ENCODE data around the gene UNC13B.
"Not testable (repeated sequence)": the region's sequence is repeated elsewhere in the genome, so short reads cannot be mapped to it uniquely, and the experiment has no call there.

Gene UNC13B

DNA sequence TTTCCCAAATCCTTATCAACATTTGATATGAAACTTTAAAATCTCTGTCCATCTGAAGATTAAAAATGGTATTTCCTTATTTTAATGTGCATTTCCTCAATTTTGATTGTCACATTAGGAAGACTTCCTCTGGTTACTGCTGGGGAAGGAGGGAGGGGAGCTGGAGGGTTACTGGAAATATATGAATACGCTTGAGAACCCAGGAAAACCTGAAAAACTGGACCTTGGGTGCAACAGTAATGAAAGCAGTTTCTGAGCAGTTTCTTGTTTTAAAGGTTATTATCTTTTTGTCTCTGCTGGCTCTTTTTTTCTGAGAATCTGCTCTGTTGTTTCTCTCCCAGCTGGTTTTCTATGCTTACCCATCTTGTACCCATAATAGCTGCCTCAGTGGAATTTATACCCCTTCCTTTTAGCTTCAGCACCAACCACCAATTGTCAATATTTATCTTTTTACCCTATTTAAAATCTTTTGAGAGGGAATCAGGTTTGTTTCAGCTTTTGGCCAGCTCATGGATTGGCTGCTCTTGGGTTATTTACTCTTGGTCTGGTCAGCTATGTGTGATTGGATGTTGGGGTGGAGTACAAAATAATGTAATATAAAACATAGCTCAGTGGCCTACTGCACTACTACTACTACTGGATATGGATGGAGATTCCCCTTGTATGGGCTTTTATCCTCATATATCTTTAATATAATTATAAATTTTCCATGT lies 67.4 kb downstream of the UNC13B start:
- no peak for DNase-seq

DNA sequence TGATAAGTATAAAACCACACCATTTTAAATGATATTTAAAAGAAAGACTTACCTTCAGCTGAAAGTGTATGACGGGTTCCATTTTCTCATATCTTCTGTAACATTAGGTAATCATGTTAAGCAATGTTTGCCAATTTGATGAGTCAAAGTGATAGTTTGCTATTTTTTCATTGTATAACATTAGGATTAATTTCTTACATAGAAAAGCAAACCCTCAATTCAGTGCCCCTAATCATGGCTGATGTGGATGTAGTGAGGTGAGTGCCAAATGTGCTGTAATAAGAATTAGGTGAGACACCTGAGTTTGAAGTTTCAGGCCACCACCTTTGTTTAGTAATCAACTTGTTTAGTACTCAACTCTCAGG lies 68.0 kb downstream of the UNC13B start:
- DNase-seq = no peak

DNA sequence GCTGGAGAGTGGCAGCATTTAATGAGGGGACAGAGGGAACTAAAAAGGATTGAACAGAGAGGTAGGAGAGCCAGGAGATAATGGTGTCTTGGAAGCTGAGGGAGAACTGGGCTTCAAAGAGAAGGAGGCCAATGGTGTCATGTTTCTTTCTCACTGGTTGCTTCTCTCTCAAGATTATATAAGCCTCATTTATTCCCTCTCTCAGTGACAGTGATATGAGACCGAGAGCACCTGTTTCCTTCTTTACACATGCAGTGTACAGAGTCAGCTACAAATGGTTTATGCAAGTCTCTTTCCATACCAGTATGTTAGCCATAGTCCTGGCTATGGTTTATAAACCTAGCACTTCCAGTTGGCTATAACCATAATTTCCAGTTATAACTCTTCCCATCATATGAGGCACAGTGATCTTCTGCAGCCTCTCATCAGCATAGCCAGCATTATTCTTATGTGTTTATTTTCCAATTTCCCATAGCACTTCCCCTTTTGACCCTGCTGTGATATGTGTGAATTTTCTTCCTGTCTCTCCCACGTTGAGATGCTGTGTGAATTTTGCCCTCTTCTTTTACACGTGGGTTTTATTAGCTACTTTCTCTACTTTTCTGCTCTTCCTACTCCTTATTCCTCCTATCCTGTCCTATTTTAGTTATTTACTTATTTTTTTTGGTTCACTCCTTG lies 71.2 kb downstream of the UNC13B start:
- no peak for DNase-seq

DNA sequence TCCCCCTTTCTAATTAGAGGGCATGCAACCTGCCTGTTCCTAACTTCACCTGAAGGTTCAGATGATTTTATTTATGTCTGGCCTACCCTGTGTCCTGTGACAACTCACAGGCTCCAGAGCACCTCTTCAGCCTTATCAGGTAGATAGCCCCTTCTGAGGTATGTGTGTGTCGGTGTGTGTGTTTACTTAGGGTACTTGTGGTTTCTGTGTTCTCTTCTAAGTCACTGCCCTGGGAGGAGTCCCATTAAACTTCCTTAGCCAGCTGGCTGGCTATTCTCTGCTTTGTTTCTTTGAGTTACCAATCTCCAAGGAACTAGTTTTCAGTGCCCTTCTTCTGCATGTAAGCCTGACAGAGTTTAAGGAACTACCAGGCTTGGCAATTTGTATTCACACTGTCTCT lies 74.9 kb downstream of the UNC13B start:
- DNase-seq = no peak

DNA sequence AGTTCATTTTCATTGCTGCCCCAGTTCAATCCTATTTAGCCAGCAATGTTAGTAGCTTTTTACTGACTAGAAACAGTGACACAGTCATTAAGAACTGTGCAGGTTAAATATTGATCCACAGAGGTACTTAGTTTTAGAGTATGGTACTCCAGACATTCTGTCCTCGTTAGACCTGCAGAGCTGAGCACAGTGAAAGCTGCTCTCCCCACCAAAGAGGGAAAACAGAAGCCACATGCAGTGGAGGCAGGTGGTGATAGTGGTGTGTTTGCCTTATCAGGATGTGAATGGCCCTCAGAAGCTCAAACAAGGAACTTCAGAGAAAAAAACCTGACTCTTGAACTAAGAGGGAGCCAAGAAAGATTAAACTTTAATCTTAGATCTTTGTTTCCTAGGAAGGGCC lies 75.5 kb downstream of the UNC13B start:
- peak; percentile 2 to 3 for DNase-seq

DNA sequence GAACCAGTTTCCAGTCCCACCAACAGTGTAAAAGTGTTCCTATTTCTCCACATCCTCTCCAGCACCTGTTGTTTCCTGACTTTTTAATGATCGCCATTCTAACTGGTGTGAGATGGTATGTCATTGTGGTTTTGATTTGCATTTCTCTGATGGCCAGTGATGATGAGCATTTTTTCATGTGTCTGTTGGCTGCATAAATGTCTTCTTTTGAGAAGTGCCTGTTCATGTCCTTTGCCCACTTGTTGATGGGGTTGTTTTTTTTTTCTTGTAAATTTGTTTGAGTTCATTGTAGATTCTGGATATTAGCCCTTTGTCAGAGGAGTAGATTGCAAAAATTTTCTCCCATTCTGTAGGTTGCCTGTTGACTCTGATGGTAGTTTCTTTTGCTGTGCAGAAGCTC lies 84.1 kb downstream of the UNC13B start:
- not testable (repeated sequence) for DNase-seq

DNA sequence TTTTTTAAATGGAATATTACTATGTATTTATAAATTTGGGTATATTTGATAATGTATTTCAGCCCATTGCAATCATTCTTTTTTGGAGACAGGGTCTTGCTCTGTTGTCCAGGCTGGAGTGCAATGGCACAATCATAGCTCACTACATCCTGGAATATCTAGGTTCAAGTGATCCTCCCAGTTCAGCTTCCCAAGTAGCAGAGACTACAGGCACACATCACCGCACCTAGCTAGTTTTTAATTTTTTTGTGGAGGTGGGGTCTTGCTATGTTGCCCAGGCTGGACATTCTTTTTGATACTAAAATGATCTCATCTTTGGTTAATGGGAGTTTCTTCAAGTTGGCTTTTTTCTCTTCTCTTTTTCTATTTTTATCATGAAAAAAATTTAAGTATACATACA lies 91.3 kb downstream of the UNC13B start:
- DNase-seq = no peak

DNA sequence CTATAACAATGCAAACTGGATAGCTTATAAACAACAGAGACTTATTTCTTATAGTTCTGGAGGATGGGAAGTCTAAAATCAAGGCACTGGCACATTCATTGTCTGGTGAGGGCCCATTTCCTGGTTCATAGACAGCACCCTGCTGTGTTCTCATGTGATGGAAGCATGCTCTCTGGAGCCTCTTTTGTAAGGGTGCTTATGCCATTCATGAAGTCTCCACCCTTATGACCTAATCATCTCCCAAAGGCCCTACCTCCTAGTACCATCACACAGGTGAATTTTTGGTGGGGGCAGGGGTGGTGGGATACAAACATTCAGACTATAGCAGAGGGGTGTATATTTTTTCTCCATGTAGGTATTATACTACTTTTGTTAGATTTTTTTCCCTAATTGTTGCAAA lies 92.4 kb downstream of the UNC13B start:
- DNase-seq = no peak

DNA sequence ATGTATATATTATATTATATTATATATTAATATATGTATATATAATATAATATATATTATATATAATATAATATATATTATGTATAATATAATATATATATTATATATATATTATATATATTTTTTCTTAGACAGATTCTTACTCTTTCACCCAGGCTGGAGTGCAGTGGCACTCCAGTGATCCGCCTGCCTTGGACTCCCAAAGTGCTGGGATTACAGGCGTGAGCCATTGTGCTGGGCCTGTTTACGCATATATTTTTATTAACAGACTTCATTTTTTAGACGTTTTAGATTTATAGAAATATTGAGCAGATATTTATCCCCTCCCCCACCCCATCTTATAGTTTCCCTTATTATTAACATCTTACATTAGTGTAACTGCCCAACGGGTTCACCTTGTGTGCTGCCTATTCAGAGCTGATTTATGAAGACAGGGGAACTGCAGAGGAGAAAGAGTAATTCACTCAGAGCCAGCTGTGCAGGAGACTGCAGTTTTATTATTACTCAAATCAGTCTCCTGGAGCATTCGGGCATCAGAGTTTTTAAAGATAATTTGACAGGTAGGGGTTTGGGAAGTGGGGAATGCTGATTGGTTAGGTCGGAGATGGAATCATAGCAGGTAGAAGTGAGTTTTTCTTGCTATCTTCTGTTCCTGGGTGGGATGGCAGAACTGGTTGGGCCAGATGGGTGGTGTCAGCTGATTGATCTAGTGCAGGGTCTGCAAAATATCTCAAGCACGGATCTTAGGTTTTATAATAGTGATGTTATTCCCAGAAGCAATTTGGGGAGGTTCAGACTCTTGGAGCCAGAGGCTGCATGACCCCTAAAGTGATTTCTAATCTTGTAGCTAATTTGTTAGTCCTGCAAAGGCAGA lies 93.4 kb downstream of the UNC13B start:
- DNase-seq = no peak

DNA sequence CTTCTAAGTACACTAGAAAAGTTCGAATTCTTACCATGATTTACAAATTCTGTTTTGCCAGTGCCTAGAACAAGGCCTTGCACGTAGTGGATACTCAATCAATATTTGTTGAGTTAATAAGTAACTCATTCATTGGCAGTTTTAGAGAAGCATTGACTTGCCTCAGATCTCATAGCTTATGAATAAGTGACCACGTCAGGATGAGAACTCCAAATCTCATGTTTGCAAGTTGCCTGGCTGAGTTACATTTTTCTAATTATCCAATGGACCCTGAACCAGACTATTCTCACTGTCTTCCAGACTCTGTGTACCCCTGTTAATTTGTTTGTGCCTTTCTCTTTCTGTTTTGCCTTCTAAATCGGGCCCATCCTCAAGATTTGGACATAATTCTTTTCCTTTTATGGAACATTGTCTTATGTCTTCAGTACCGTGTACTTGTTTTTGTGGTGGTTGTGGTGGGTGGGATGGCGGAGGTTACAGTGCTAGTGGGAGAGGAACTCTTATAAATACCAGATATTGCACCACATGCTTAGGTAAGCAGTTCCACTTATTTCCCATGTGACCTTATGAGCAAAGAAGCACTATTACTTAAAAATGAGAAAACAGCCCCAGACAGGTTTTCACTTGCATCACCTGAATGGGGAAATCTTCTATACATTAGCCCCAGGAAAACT lies 96.3 kb downstream of the UNC13B start:
- no peak for DNase-seq

DNA sequence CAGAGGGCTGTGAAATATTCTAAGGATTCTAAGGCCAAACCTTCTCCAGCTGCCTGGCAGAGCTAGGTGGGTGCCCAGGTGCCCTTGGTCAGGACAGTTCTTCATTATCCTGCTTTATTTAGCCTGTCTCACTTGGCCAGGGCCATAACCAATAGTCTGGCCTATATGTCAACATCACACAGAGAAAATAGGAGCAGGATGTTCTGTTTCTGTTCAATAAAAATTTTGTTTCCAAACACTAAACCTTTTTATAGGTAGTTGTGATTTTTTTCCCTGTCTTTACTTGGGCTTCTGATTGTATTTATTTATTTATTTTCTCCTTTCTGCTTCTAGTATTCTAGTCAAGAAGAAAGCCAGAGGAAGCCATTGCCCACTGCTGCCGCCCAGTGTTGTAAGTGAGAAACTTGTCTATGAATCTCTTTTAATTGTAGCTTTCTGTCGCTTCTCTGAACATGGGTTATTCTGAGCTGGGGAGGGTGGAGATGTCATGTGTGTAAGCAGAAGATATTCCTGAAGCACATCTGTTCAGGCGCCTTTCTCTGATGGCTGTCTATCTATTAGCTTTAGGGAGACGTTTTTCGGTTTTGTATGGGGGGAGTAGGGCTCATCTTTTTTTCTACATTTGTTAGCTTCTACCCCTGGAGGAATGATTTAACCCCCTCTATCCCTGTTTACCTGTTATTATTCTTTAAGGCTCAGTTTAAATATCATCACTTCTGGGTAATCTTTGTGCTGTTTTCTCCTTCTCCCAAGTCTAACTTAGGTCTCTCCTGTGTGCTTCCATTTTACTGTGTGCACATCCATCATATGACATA lies 97.1 kb downstream of the UNC13B start:
- peak; percentile 4 to 30 for DNase-seq

DNA sequence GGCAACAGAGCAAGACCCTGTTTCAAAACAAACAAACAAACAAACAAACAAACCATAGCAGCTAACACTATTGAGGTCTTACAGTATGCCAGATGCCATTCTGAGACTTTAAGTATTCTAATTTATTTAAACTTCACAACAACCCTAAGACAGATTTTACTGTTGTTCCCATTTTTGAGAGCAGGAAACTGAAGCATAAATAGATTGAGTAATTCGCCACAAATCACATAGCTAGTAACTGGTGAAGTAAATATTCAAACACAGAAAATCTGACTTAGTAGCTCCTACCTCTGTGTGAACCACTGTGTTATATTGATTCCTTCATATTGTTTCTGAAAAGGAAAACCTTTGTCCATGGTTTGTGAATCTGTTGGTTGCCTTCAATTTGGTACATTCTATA lies 98.4 kb downstream of the UNC13B start:
- DNase-seq = no peak

DNA sequence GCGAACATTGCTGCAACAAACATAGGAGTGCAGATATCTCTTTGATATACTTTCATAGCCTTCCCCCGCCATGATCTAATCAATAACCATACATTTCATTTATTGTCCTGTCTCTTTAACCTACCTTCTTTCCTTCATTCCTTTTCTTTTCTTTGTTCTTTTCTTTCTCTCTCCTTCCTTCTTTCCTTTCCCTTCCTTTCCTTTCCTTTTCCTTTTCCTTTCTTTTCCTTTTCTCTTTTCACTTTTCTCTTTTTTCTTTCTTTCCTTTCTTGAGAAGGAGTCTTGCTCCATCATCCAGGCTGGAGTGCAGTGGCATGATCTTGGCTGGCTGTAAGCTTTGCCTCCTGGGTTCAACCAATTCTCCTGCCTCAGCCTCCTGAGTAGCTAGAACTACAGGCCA lies 100.3 kb downstream of the UNC13B start:
- DNase-seq = no peak

DNA sequence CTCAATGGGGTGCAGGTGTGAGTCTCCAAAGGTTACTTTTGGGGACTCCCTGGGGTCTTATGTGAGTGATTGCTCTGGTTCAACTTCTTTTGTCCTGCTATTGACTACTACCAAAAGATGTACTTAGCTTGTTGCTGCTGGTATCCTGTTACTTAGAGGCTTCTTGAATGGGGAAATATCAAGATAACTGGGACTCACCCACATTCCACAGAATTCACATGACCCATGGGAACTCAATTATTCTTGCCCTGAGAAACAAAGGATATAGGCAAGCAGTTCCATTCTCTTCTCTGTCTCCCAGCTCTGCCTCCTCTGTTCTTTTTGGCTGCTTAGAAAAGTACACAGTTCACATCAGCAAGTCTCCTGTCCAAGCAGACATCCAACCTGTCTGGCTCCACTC lies 105.9 kb downstream of the UNC13B start:
- no peak for DNase-seq

DNA sequence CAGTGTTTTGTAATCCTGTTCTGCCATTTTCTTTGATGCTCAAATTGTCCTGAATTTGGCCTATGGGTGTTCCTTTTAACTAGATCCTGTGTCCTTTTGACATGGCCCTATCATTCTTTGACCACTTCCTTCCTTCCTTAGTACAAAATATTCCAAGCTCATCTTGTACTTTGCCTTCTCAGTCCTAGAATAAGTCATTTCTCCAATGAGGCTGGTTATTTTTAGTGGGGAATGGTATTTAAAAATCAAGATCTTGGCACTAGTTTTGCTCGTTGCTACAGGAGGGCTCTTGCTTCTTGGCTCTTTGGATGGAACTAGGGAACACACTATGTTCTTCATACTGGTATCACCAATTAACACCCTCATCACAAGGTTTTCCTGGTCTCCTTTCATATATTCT lies 108.1 kb downstream of the UNC13B start:
- DNase-seq = no peak

DNA sequence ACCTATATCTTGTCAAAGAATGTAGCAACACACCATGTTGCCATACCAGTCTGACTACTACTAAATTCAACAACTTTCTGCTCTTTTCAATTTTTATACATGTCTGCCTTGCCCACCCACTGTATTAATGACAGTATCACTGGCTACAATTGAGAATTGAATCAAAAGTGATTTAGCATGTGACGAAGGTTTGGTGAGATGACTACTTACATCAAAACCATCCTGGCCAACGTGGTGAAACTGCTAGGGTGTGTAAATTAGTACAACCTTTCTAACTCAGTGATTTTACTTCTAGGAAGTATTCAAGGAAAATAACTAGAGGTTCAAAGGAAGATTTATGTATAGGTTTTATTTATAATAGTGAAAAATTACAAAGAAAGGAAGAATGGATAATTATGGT lies 109.8 kb downstream of the UNC13B start:
- no peak for DNase-seq

DNA sequence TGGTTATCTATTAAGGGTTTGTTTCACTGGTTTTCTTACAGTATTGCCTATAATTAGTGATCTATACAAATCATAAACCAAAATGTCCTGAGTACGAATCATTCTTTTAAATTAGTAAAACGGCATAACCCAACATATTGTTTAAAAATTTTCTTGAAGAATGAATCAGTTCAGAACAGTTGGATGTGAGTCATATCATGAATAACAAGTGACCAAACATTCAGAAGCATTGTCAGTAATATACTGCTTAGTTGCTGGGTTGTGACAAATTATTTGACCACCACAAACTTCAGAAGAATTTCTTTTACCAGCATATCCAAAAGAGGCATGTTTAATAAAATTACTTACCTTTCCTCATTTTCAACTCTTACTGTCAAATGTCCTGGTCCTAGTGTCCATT lies 111.2 kb downstream of the UNC13B start:
- DNase-seq = no peak

DNA sequence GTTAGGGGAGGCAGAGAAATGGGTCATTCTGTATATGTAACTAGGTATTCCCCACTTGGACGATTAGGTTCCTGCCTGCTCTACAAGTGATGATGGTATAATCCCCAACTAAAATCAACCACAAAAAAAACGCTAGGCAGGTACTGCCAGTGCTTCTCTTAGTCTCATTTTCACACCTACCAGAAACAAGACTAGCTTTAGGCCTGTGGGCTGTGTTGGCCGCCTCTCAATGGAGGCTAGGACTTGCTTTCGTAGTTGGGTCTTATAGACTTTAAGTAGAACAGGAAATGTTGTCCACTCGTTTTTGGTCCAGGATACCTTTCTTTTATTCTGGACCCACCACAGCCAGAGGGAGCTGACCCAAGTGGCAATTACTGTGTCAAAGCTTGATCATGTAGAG lies 111.8 kb downstream of the UNC13B start:
- no peak for DNase-seq

DNA sequence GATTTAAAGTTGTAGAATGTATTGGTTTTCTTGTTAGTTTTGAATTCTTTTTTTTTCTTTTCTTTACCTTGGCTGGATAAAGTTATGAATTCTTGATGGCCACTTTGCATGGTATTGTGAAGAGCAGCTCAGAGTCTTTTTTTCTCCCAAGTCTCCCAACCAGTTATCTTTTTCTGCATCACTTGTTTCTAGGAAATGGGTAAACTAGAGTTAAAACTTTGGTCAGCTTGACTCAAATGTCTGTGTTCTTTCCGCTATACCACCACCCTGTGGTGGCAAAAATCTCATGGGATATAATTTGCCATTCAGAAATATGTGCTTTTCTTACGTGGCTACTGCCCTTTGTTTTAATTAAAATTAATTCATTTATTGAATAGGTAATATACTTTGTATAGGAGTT lies 113.2 kb downstream of the UNC13B start:
- no peak for DNase-seq

DNA sequence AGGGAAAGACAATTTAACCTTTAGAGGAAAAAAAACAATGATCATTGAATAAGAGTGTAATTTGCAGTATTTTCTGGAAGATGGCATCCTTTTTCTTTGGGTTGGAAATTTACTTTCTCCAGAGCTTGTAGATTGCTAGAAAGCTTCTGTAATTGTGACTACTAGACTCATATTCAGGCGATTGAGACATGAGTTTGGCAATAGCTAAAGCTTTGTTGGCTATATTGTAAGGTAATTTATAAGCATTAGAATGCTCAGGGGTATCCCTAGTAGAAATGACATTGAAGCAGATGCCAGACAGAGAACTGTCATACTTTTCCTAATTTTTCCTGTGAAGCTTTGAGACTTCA lies 115.3 kb downstream of the UNC13B start:
- no peak for DNase-seq

DNA sequence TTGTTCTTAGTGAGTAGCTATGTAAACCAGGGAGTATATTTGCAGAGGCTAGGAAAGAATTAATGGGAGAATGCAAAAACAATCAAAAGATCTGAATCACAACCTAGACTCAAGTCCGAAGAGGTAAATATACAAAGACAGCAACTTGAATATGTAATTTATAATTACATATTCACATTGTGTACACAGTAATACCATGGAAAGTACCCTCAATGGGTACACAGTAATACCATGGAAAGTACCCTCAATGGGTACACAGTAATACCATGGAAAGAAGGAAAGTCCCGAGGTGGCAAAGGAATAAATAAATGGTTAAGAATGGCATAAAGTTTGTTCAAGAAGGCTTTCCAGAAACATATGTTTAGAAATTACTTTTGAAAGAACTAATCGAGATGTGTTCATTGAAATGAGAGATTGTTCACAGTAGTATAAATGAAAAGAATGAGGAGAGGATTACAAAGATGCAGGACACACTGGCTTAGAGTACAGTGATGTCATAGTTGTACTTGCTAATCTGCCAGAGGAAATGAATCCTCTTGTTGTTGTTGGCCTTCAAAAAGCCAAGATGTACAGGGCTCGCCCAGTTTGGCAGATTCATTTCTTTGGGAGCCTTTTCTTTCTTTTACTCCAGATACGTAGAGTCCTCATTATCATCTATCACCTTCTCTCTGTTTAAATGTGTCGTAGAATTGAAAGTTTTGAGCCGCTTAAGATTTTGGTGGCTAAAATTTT lies 116.0 kb downstream of the UNC13B start:
- no peak for DNase-seq

DNA sequence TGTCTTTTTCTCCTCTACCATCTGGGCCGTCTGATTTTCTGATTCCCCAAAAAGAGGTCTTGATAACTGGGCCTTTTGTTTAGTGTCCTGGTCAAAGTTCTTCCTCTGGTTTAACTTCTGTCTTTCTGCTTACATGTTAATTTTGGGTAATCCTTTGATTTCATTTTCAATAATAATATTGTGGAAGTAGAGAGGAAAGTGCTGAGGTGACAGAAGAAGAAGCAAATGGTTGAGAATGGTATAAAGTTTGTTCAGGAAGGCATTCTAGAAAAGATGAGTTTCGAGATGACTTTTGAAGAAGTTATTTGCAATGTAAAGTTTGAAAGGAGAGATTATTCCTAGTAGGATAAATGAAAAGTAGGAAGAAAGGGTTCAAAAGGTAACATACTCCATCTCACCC lies 118.1 kb downstream of the UNC13B start:
- DNase-seq = no peak
